SK-N-SH (cell line): ENCODE data around the gene PPFIBP2. TPM values are rescaled to one million over a fixed set of nuclear protein-coding genes. Genes with fewer than 3 reads are reported as not detected.

Experiments used
- CTCF ChIA-PET: fragments of 300-600, 350-600 bp; formaldehyde crosslinking; extraction: SDS; loops from one replicate; lab custom pipeline; 2021; lab: Yijun Ruan, JAX
- POLR2A ChIA-PET: fragments of 350-600 bp; sonication (Branson Sonifier 250); formaldehyde crosslinking; extraction: SDS; loops from one replicate; lab custom pipeline; 2020; ENCODE audit warnings: antibody characterized with exemption, inconsistent platforms; lab: Yijun Ruan, JAX
- DNase-seq: peaks from one replicate; pipeline ENCODE4 v3.0.0; 2012
- H2AFZ ChIP-seq: fragments of 200-600 bp; sonication (generic); 2 replicates; pipeline ENCODE4 v1.8.1; 2016; ENCODE audit warnings: antibody characterized with exemption, mild to moderate bottlenecking, low read depth
- H3F3A ChIP-seq: fragments of 200-600 bp; sonication (generic); replicated peaks from 2 replicates; pipeline ENCODE3; 2016; ENCODE audit warnings: antibody characterized with exemption, mild to moderate bottlenecking; ENCODE audit not compliant: insufficient read depth
- H3K27ac ChIP-seq, 2 experiments: fragments of 200-500 bp in 1 of 2; fragments of 200-600 bp in 1 of 2; sonication (Bioruptor generic) in 1 of 2; sonication (generic), shearing (Covaris generic) in 1 of 2; 2 replicates each; pipeline versions ENCODE4 v1.5.1 to v1.6.1; 2014 to 2016; ENCODE audit warnings: low read depth in 2 of 2, inconsistent platforms in 1 of 2, low read length in 1 of 2, mild to moderate bottlenecking in 1 of 2, mixed read lengths in 1 of 2
- H3K27me3 ChIP-seq: fragments of 200-600 bp; sonication (generic), shearing (Covaris generic); 2 replicates; pipeline ENCODE4 v1.6.1; 2016; ENCODE audit warnings: mixed run types; ENCODE audit not compliant: insufficient read depth
- H3K36me3 ChIP-seq, 2 experiments: fragments of 200-500 bp in 1 of 2; fragments of 200-600 bp in 1 of 2; sonication (Bioruptor generic) in 1 of 2; sonication (generic) in 1 of 2; replicated peaks in 1 of 2; 2 replicates each; pipeline versions ENCODE3 to v1.5.1; 2014 to 2016; ENCODE audit warnings: low read length in 1 of 2, mild to moderate bottlenecking in 1 of 2; ENCODE audit not compliant: insufficient read depth in 2 of 2, control insufficient read depth in 1 of 2
- H3K4me1 ChIP-seq, 2 experiments: fragments of 200-500 bp in 1 of 2; fragments of 200-600 bp in 1 of 2; sonication (Bioruptor generic) in 1 of 2; sonication (generic), shearing (Covaris generic) in 1 of 2; 2 replicates each; pipeline versions ENCODE4 v1.5.1 to v1.6.1; 2014 to 2016; ENCODE audit warnings: low read depth in 1 of 2, low read length in 1 of 2, mixed run types in 1 of 2; ENCODE audit not compliant: insufficient read depth in 2 of 2, control insufficient read depth in 1 of 2
- H3K4me2 ChIP-seq: fragments of 200-600 bp; sonication (generic), shearing (Covaris generic); 2 replicates; pipeline ENCODE4 v1.6.1; 2017; ENCODE audit warnings: mixed run types
- H3K4me3 ChIP-seq, 2 experiments: fragments of 200-500 bp in 1 of 2; fragments of 200-600 bp in 1 of 2; sonication (Bioruptor generic) in 1 of 2; sonication (generic), shearing (Covaris generic) in 1 of 2; 2 replicates each; pipeline versions ENCODE4 v1.5.1 to v1.8.1; 2014 to 2016; ENCODE audit warnings: low read depth in 2 of 2, inconsistent platforms in 1 of 2, low read length in 1 of 2, mild to moderate bottlenecking in 1 of 2, mixed read lengths in 1 of 2, moderate library complexity in 1 of 2
- H3K79me2 ChIP-seq: fragments of 200-600 bp; sonication (generic); 2 replicates; pipeline ENCODE4 v1.8.1; 2017; ENCODE audit warnings: mild to moderate bottlenecking; ENCODE audit not compliant: insufficient read depth
- H3K9ac ChIP-seq: fragments of 200-600 bp; sonication (generic); 2 replicates; pipeline ENCODE4 v1.6.1; 2017; ENCODE audit warnings: mixed run types
- H3K9me2 ChIP-seq: fragments of 200-600 bp; sonication (generic); 2 replicates; pipeline ENCODE4 v1.6.1; 2017; ENCODE audit warnings: mixed run types
- H3K9me3 ChIP-seq: fragments of 200-600 bp; sonication (generic); 2 replicates; pipeline ENCODE4 v1.6.1; 2017; ENCODE audit warnings: mixed run types, mild to moderate bottlenecking, moderate library complexity
- H4K20me1 ChIP-seq: fragments of 200-600 bp; sonication (generic); 2 replicates; pipeline ENCODE4 v1.6.1; 2017; ENCODE audit warnings: mild to moderate bottlenecking, mixed run types; ENCODE audit not compliant: insufficient read depth
- EZH2phosphoT487 ChIP-seq: fragments of 200-600 bp; sonication (generic); IDR thresholded peaks from 2 replicates; pipeline ENCODE4 v1.6.1; 2017; ENCODE audit warnings: low read depth, mixed run types, mild to moderate bottlenecking, antibody characterized with exemption, moderate library complexity, borderline replicate concordance
- FOSL2 ChIP-seq: IDR thresholded peaks from 2 replicates; pipeline ENCODE4 v1.4.0; 2012; ENCODE audit warnings: low read depth, mild to moderate bottlenecking, moderate library complexity, borderline replicate concordance
- GATA2 ChIP-seq: sonication (generic); formaldehyde crosslinking; IDR thresholded peaks from 2 replicates; pipeline ENCODE4 v1.5.0; 2020; ENCODE audit warnings: mild to moderate bottlenecking, missing genetic modification reagents
- IRF3 ChIP-seq: fragments of 150-350 bp; IDR thresholded peaks from 2 replicates; pipeline ENCODE4 v1.6.1; 2016; ENCODE audit warnings: mild to moderate bottlenecking, low read depth, low read length
- MEF2A ChIP-seq: IDR thresholded peaks from 2 replicates; pipeline ENCODE4 v1.4.0; 2012; ENCODE audit warnings: low read depth, borderline replicate concordance
- MXI1 ChIP-seq: IDR thresholded peaks from 2 replicates; pipeline ENCODE4 v1.6.1; 2012; ENCODE audit warnings: mild to moderate bottlenecking, low read depth, low read length, improper control_type of control experiment
- NRF1 ChIP-seq: IDR thresholded peaks from 2 replicates; pipeline ENCODE4 v1.6.1; 2012; ENCODE audit warnings: low read depth, mild to moderate bottlenecking, low read length
- PBX3 ChIP-seq: IDR thresholded peaks from 2 replicates; pipeline ENCODE4; 2012
- RAD21 ChIP-seq: IDR thresholded peaks from 2 replicates; pipeline ENCODE4 v1.6.1; 2012; ENCODE audit warnings: mild to moderate bottlenecking, low read length
- RXRA ChIP-seq: IDR thresholded peaks from 2 replicates; pipeline ENCODE4 v1.4.0; 2012; ENCODE audit warnings: low read depth, mild to moderate bottlenecking, borderline replicate concordance
- SMC3 ChIP-seq: IDR thresholded peaks from 2 replicates; pipeline ENCODE4 v1.6.1; 2012; ENCODE audit warnings: low read depth, low read length, improper control_type of control experiment
- TAF1 ChIP-seq: IDR thresholded peaks from 2 replicates; pipeline ENCODE4 v1.6.1; 2012; ENCODE audit warnings: low read depth, mild to moderate bottlenecking, low read length, moderate library complexity, borderline replicate concordance
- TCF12 ChIP-seq: IDR thresholded peaks from 2 replicates; pipeline ENCODE4 v1.4.0; 2012
- TEAD4 ChIP-seq: IDR thresholded peaks from 2 replicates; pipeline ENCODE4 v1.4.0; 2012; ENCODE audit warnings: mild to moderate bottlenecking, borderline replicate concordance; ENCODE audit not compliant: insufficient read depth
- WGBS: methylation state at CpG from one replicate; pipeline ENCODE4 v1.1.6; 2017; ENCODE audit warnings: low lambda C conversion rate; 5-methylcytosine and 5-hydroxymethylcytosine counted together
- polyA plus RNA-seq, 3 experiments: library from polyadenylated mRNA; depleted of rRNA; stranded (reverse); fragments of >200 nt; gene quantifications; 2 replicates each; pipeline ENCODE4 v1.2.3, GENCODE V29; 2012
- TF ChIP-seq, protein P1 (sequence below): IDR thresholded peaks from 2 replicates; pipeline ENCODE4 v1.4.0; 2012; ENCODE audit warnings: low read depth

PPFIBP2 gene
- polyA plus RNA-seq, 1 of the 3 experiments (the other 2 are of a cell fraction) = 0.67 TPM

- Histone ChIP-seq H3K27me3 (no peaks in the 10 kb centered on the region), H3K36me3 (no peaks in the 10 kb centered on the region), H3K79me2 (no peaks in the 10 kb centered on the region), H3K27ac (no peak overlapping the region), H3K9me3 (no peaks in the 10 kb centered on the region), H4K20me1 (no peaks in the 10 kb centered on the region), H3F3A (no peaks in the 10 kb centered on the region), H3K9me2 (no peaks in the 10 kb centered on the region), H2AFZ (no peak overlapping the region), H3K4me2 (no peak overlapping the region), H3K9ac (no peak overlapping the region), H3K4me3 (no peak overlapping the region), H3K4me1 (peaks cover 12 to 41% of the 10 kb centered on the region in 2 experiments; a peak in 1 of 4 replicates)
- no peak for TF ChIP-seq PBX3
- no peak for TF ChIP-seq EZH2phosphoT487
- TF ChIP-seq MXI1 = no peak
- no peak for TF ChIP-seq TEAD4
- TF ChIP-seq SMC3 = no peak
- no peak for TF ChIP-seq TAF1
- no peak for TF ChIP-seq IRF3
- TF ChIP-seq, protein P1, sequence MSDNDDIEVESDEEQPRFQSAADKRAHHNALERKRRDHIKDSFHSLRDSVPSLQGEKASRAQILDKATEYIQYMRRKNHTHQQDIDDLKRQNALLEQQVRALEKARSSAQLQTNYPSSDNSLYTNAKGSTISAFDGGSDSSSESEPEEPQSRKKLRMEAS = no peak
- no peak for TF ChIP-seq FOSL2
- TF ChIP-seq TCF12 = no peak
- TF ChIP-seq RAD21 = no peak
- no peak for TF ChIP-seq MEF2A
- TF ChIP-seq RXRA = no peak
- no peak for TF ChIP-seq NRF1
- TF ChIP-seq GATA2 (CRISPR knock-in tag) = no peak
- CTCF ChIA-PET = interaction anchor here (0.8 to 16.8 kb wide), 6 partner anchors 10 to 302 kb away, joined by 3 to 359 read pairs (median 4); no protein-coding TSS in a partner anchor
- POLR2A ChIA-PET = no interaction called here
- no peak for DNase-seq
- 56% methylated on average over 2 of the region's 2 CpGs for WGBS
These were observed 67.3 kb downstream of the PPFIBP2 start for GRCh38 chr11:7581021-7581590.

DNA sequence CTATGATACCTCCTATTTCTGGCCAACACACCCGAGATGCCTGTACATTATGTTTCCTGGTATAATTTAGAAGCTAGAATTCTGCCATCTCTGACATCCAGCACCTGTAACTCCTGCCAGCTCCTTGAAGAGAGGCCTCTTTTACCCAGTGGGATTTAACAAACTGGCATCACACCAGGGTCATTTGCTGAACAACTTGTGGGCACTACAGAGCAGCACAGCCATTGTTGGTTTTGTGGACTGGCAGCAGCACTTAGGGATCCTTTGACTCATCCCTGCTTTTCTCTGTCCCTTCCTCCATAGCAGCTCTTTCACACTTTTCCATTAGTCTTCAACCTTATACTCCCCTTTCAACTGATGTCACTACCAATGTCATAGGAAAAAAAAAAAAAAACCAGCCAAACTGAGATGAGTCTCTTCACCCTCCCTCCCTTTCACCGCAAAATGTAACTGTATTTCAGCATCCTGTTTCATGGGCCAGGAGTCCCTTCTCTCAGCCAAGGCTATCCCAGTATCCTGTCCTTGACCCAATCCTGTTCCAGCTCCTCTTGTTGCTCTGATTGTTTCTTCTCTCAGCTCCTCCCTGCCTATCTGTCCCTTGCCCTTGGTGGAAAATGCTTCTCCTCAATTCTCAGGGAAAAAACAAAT, 68.7 kb downstream of the PPFIBP2 start:
- Histone ChIP-seq H3K9me3 (no peaks in the 10 kb centered on the region), H3K27ac (no peak overlapping the region), H2AFZ (no peak overlapping the region), H4K20me1 (no peaks in the 10 kb centered on the region), H3K36me3 (no peaks in the 10 kb centered on the region), H3K4me2 (no peak overlapping the region), H3K27me3 (no peaks in the 10 kb centered on the region), H3K9me2 (no peaks in the 10 kb centered on the region), H3K4me1 (peaks cover 7 to 27% of the 10 kb centered on the region in 2 experiments; a peak in 1 of 4 replicates), H3F3A (no peaks in the 10 kb centered on the region), H3K79me2 (no peaks in the 10 kb centered on the region), H3K4me3 (no peak overlapping the region), H3K9ac (no peak overlapping the region)
- WGBS = 64% methylated on average over 2 of the region's 2 CpGs
- ChIA-PET POLR2A (no interaction called here), CTCF (interaction anchor here (0.7 to 16.8 kb wide), 4 partner anchors 11 to 405 kb away, joined by 3 to 359 read pairs (median 35); partner anchors contain the start of gene EIF3F)
- DNase-seq = no peak
- TF ChIP-seq TAF1 (no peak), PBX3 (no peak), SMC3 (no peak), IRF3 (no peak), TCF12 (no peak), TEAD4 (no peak)
